Hepatocyte (in vitro differentiated cells): ENCODE data around the gene RBP4. TPM values are rescaled to one million over a fixed set of nuclear protein-coding genes. Genes with fewer than 3 reads are reported as not detected.
A peak's percentile ranks its signal among the peaks of the same experiment; 100 is the strongest.

Experiments
- DNase-seq: peaks from one replicate; pipeline ENCODE4 v3.0.0-alpha.2; 2016; ENCODE audit warnings: low spot score
- H2AFZ ChIP-seq: fragments of 200-600 bp; sonication (generic); 2 replicates; pipeline ENCODE4 v1.6.0; 2016; ENCODE audit warnings: antibody characterized with exemption, mild to moderate bottlenecking
- H3K27ac ChIP-seq: fragments of 200-600 bp; sonication (generic); 2 replicates; pipeline ENCODE4 v1.5.1; 2016; ENCODE audit warnings: mild to moderate bottlenecking
- H3K27me3 ChIP-seq: fragments of 200-600 bp; sonication (generic); 2 replicates; pipeline ENCODE4 v1.6.1; 2016
- H3K36me3 ChIP-seq: fragments of 200-600 bp; sonication (generic); replicated peaks from 2 replicates; pipeline ENCODE4 v1.5.1; 2016; ENCODE audit warnings: low read depth; ENCODE audit not compliant: insufficient read depth
- H3K4me1 ChIP-seq: fragments of 200-600 bp; sonication (generic); 2 replicates; pipeline ENCODE4 v1.5.1; 2016; ENCODE audit warnings: mild to moderate bottlenecking, moderate library complexity; ENCODE audit not compliant: insufficient read depth
- H3K4me2 ChIP-seq: fragments of 200-600 bp; sonication (generic); 2 replicates; pipeline ENCODE4 v1.6.0; 2016
- H3K4me3 ChIP-seq: fragments of 200-600 bp; sonication (generic); 2 replicates; pipeline ENCODE4 v1.5.1; 2016; ENCODE audit warnings: mild to moderate bottlenecking
- H3K79me2 ChIP-seq: fragments of 200-600 bp; sonication (generic); 2 replicates; pipeline ENCODE4 v1.6.0; 2017; ENCODE audit warnings: mild to moderate bottlenecking
- H3K9me2 ChIP-seq: fragments of 200-600 bp; sonication (generic); replicated peaks from 2 replicates; pipeline ENCODE4 v1.6.0; 2017; ENCODE audit warnings: mild to moderate bottlenecking; ENCODE audit not compliant: insufficient read depth
- H3K9me3 ChIP-seq: fragments of 200-600 bp; sonication (generic); 2 replicates; pipeline ENCODE4 v1.5.1; 2016; ENCODE audit warnings: low read depth, mild to moderate bottlenecking
- H4K20me1 ChIP-seq: fragments of 200-600 bp; sonication (generic); 2 replicates; pipeline ENCODE4 v1.6.0; 2016; ENCODE audit warnings: mild to moderate bottlenecking; ENCODE audit not compliant: insufficient read depth, poor library complexity, severe bottlenecking
- CTCF ChIP-seq: fragments of 200-600 bp; sonication (generic); IDR thresholded peaks from 2 replicates; pipeline ENCODE4 v1.5.1; 2016; ENCODE audit warnings: antibody characterized with exemption, mild to moderate bottlenecking; ENCODE audit not compliant: poor library complexity
- EZH2 ChIP-seq: fragments of 200-600 bp; sonication (generic); IDR thresholded peaks from 2 replicates; pipeline ENCODE4 v1.6.1; 2016; ENCODE audit warnings: antibody characterized with exemption, mild to moderate bottlenecking, borderline replicate concordance
- EZH2phosphoT487 ChIP-seq: fragments of 200-600 bp; sonication (generic); IDR thresholded peaks from one replicate; pipeline ENCODE4 v1.6.1; 2018; ENCODE audit warnings: antibody characterized with exemption, mild to moderate bottlenecking, low read depth, moderate library complexity; ENCODE audit not compliant: unreplicated experiment, severe bottlenecking
- WGBS: methylation state at CpG from one replicate; pipeline ENCODE4 v1.1.6; 2016; ENCODE audit warnings: low lambda C conversion rate; ENCODE audit errors: missing lambda C conversion rate; 5-methylcytosine and 5-hydroxymethylcytosine counted together
- polyA plus RNA-seq: library from polyadenylated mRNA; unstranded; fragments of >200 nt; fragmentation: Nextera tagmentation; extraction: Ambion mirVana; gene quantifications from 2 replicates; pipeline ENCODE4 v1.2.1, GENCODE V29; 2016
- total RNA-seq: library from RNA; depleted of rRNA; stranded (reverse); fragments of >200 nt; gene quantifications from 2 replicates; pipeline ENCODE4 v1.2.3, GENCODE V29; 2014

The RBP4 gene
- total and polyA plus RNA-seq, 2 experiments from 2014 or later, result 494 to 997 TPM

DNA sequence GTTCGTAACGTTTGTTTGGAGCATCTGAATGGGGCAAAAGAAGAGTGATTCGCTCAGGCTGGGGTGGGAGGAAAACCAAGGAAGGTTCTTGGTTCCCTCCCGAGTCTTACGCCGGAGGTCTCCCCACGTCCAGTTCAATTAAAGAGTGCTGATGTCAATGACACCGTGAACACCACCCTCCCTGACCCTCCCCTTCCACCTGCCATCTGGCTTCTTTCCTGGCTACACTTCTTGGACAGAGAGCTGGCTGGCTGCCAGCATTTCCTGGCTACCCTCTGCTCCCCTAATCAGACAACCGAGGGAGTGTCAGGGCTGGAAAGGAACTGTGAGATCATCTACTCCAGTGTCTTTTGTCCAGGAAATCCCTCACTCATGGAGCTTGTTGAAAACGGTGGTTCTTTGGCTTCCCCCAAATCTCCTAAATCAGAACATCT lies 58.7 kb downstream of the RBP4 start:
- no peaks in the 10 kb centered on the region for H3K79me2 ChIP-seq
- H3K4me3 ChIP-seq, result no peak overlapping the region
- H3K27me3 ChIP-seq, result no peaks in the 10 kb centered on the region
- H4K20me1 ChIP-seq, result no peaks in the 10 kb centered on the region
- H3K4me1 ChIP-seq, result no peaks in the 10 kb centered on the region
- WGBS, result 34% methylated on average over 10 of the region's 10 CpGs
- no peaks in the 10 kb centered on the region for H3K9me3 ChIP-seq
- peak overlapping the region; percentile 72 for H3K27ac ChIP-seq
- H3K36me3 ChIP-seq, result no peaks in the 10 kb centered on the region
- H2AFZ ChIP-seq, result peak overlapping the region; percentile 57
- no peaks in the 10 kb centered on the region for H3K9me2 ChIP-seq
- peak overlapping the region; percentile 76 for H3K4me2 ChIP-seq
- peak; percentile 79 for DNase-seq
- no peak for TF ChIP-seq EZH2
- TF ChIP-seq CTCF, result no peak
- no peak for TF ChIP-seq EZH2phosphoT487

Other genes starting within 250 kb of the RBP4 start
- 41.8 and 47.9 TPM in 2 replicates for gene MYOF, start 118.9 kb downstream of the RBP4 start, total RNA-seq
- 16.6 and 28.0 TPM in 2 replicates for gene MYOF, start 118.9 kb downstream of the RBP4 start, polyA plus RNA-seq
- 3.6 and 4.0 TPM in 2 replicates for gene CEP55, start 104.6 kb downstream of the RBP4 start, total RNA-seq
- gene CEP55, start 104.6 kb downstream of the RBP4 start, polyA plus RNA-seq, result 5.4 and 5.9 TPM in 2 replicates
- gene FFAR4, start 34.6 kb downstream of the RBP4 start, total RNA-seq, result 0.16 TPM in 1 of 2 replicates, not detected in the other
- 0.04 and 0.53 TPM in 2 replicates for gene FFAR4, start 34.6 kb downstream of the RBP4 start, polyA plus RNA-seq
- gene PDE6C, start 11.3 kb upstream of the RBP4 start, total RNA-seq, result 0.07 and 0.08 TPM in 2 replicates
- 0.15 TPM in 1 of 2 replicates, not detected in the other for gene PDE6C, start 11.3 kb upstream of the RBP4 start, polyA plus RNA-seq
- 11.4 and 12.9 TPM in 2 replicates for gene FRA10AC1, start 101.4 kb upstream of the RBP4 start, total RNA-seq
- gene FRA10AC1, start 101.4 kb upstream of the RBP4 start, polyA plus RNA-seq, result 14.9 TPM in 2 replicates
- gene LGI1, start 156.7 kb upstream of the RBP4 start, total RNA-seq, result 0.60 and 2.6 TPM in 2 replicates
- 0.21 and 0.56 TPM in 2 replicates for gene LGI1, start 156.7 kb upstream of the RBP4 start, polyA plus RNA-seq